Body of pancreas (tissue), 4 donors: ENCODE data around the gene TBC1D22B. TPM values are rescaled to one million over a fixed set of nuclear protein-coding genes. Genes with fewer than 3 reads are reported as not detected.

ENCODE experiments used
- ATAC-seq: fragments of 150-250 bp; one replicate; pipeline ENCODE4 v1.9.1; 2016
- DNase-seq, 4 donors: peaks; one replicate each; pipeline ENCODE4 v3.0.0-alpha.2; 2019
- H3K27ac ChIP-seq, 4 donors: fragments of 200-600 bp; sonication (generic); 1 replicate in 3 of 4; 2 replicates in 1 of 4; pipeline versions ENCODE4 v1.5.1 to v1.6.1; 2016 to 2019; ENCODE audit warnings: mild to moderate bottlenecking in 1 of 4, mixed read lengths in 1 of 4, moderate library complexity in 1 of 4
- H3K27me3 ChIP-seq, 2 donors: fragments of 200-600 bp; sonication (generic); one replicate each; pipeline ENCODE4 v1.6.0; 2016; ENCODE audit warnings: mild to moderate bottlenecking in 1 of 2
- H3K36me3 ChIP-seq, 2 donors: fragments of 200-600 bp; sonication (generic); replicated peaks in 1 of 2; 2 replicates each; pipeline ENCODE4 v1.5.1; 2016; ENCODE audit warnings: low read depth in 2 of 2; ENCODE audit not compliant: insufficient read depth in 1 of 2
- H3K4me1 ChIP-seq: fragments of 200-600 bp; sonication (generic); one replicate; pipeline ENCODE4 v1.6.0; 2016
- H3K4me3 ChIP-seq, 2 donors: fragments of 200-600 bp; sonication (generic); 1 replicate in 1 of 2; 2 replicates in 1 of 2; pipeline ENCODE4 v1.5.1; 2016 to 2019
- H3K9me3 ChIP-seq, 3 donors: fragments of 200-600 bp; sonication (generic); 1 replicate in 2 of 3; 2 replicates in 1 of 3; pipeline ENCODE4 v1.5.1; 2016
- CTCF ChIP-seq, 7 experiments: fragments of 450-650 bp in 4 of 7; fragments of 200-600 bp in 3 of 7; sonication (generic) in 3 of 7; IDR thresholded peaks; one replicate each; pipeline ENCODE4 v1.5.1; 2016 to 2019; ENCODE audit warnings: antibody characterized with exemption in 7 of 7
- POLR2A ChIP-seq, 3 donors: fragments of 450-650 bp; IDR thresholded peaks; one replicate each; pipeline ENCODE4 v1.6.1; 2016; ENCODE audit warnings: antibody characterized with exemption in 3 of 3, mild to moderate bottlenecking in 2 of 3
- WGBS, 2 donors: methylation state at CpG; one replicate each; pipeline ENCODE4 v1.1.5; 2017; 5-methylcytosine and 5-hydroxymethylcytosine counted together
- intact Hi-C: fragments of 100-400 bp; cut with DNase I; formaldehyde crosslinking; loops from one replicate; pipeline ENCODE4 v1.15.1; 2023
- total RNA-seq, 2 donors: library from RNA; depleted of rRNA; stranded (reverse); fragments of >200 nt; gene quantifications; one replicate each; pipeline ENCODE4 v1.1.0, GENCODE V29; 2016

The TBC1D22B gene
- total RNA-seq, 2 donors from 2014 or later, result 8.0 to 8.2 TPM

GRCh38 chr6:37351027-37351426 is 93.5 kb downstream of the TBC1D22B start:
- H3K27ac ChIP-seq, result no peak overlapping the region
- WGBS, 2 donors, result 71 to 79% methylated on average over 3 of the region's 3 CpGs
- ATAC-seq (no peak), DNase-seq (no peak)
- no peaks in the 10 kb centered on the region for H3K27me3 ChIP-seq
- H3K4me3 ChIP-seq, result no peak overlapping the region
- no peaks in the 10 kb centered on the region for H3K36me3 ChIP-seq
- TF ChIP-seq POLR2A (IDR thresholded peaks at IDR 0.05) (no peak), CTCF (IDR thresholded peaks at IDR 0.05) (no peak)
- intact Hi-C loops, result no loop called here
- H3K4me1 ChIP-seq, result peaks cover 10% of the 10 kb centered on the region
- no peaks in the 10 kb centered on the region for H3K9me3 ChIP-seq

GRCh38 chr6:37352384-37352783 is 94.8 kb downstream of the TBC1D22B start:
- intact Hi-C loops, result no loop called here
- peaks cover 10% of the 10 kb centered on the region for H3K4me1 ChIP-seq
- ATAC-seq (no peak), DNase-seq (no peak)
- no peak for TF ChIP-seq CTCF (IDR thresholded peaks at IDR 0.05)
- H3K4me3 ChIP-seq, result no peak overlapping the region
- WGBS, 2 donors, result 91 to 93% methylated on average over 3 of the region's 3 CpGs
- no peaks in the 10 kb centered on the region for H3K36me3 ChIP-seq
- no peaks in the 10 kb centered on the region for H3K27me3 ChIP-seq
- no peaks in the 10 kb centered on the region for H3K9me3 ChIP-seq
- H3K27ac ChIP-seq, result no peak overlapping the region

- Histone ChIP-seq H3K4me3 (peak within 1 kb of the TSS; percentile 78 to 97), H3K27me3 (no peaks in the 10 kb centered on the region), H3K27ac (peak within 1 kb of the TSS in 3 of 4 donors; percentile 33 to 52 (median 35)), H3K4me1 (peaks cover 10% of the 10 kb centered on the region), H3K36me3 (no peaks in the 10 kb centered on the region), H3K9me3 (no peaks in the 10 kb centered on the region)
- ATAC-seq (peak; percentile 99), DNase-seq (peak; percentile 90 to 96 (median 93))
- TF ChIP-seq CTCF (IDR thresholded peaks at IDR 0.05) (peak in 1 of 7 experiments; percentile 5), POLR2A (IDR thresholded peaks at IDR 0.05) (peak; percentile 9 to 67 (median 66))
- WGBS, 2 donors, result 1% methylated on average over 28 to 54 of the region's 54 CpGs
- intact Hi-C loops, result no loop called here
Measured at GRCh38 chr6:37353761-37354525, 96.4 kb downstream of the TBC1D22B start, which contains the start of gene RNF8. Gene RNF8, plus strand, starts transcription at chr6:37353983. Its CDS starts 182 bp downstream, at chr6:37354165.

GRCh38 chr6:37354526-37355384 is 97.2 kb downstream of the TBC1D22B start:
- Histone ChIP-seq H3K9me3 (no peaks in the 10 kb centered on the region), H3K4me3 (peak overlapping the region; percentile 78 to 97), H3K4me1 (peaks cover 10% of the 10 kb centered on the region), H3K27ac (peak overlapping the region in 2 of 4 donors; percentile 35 to 52), H3K36me3 (no peaks in the 10 kb centered on the region), H3K27me3 (no peaks in the 10 kb centered on the region)
- WGBS, 2 donors, result 4 to 5% methylated on average over 29 to 44 of the region's 44 CpGs
- intact Hi-C loops, result no loop called here
- no peak for TF ChIP-seq POLR2A (IDR thresholded peaks at IDR 0.05)
- DNase-seq (peak; percentile 8 to 28 (median 20)), ATAC-seq (peak; percentile 31)

- DNase-seq (no peak), ATAC-seq (no peak)
- H3K4me1 ChIP-seq, result peaks cover 10% of the 10 kb centered on the region
- no peaks in the 10 kb centered on the region for H3K9me3 ChIP-seq
- H3K4me3 ChIP-seq, result no peak overlapping the region
- no peaks in the 10 kb centered on the region for H3K36me3 ChIP-seq
- intact Hi-C loops, result no loop called here
- WGBS, 2 donors, result 19 to 35% methylated on average over 1 of the region's 1 CpG
- no peak for TF ChIP-seq CTCF (IDR thresholded peaks at IDR 0.05)
- no peak for TF ChIP-seq POLR2A (IDR thresholded peaks at IDR 0.05)
- no peaks in the 10 kb centered on the region for H3K27me3 ChIP-seq
- no peak overlapping the region for H3K27ac ChIP-seq
Measured at GRCh38 chr6:37357288-37357687, 99.7 kb downstream of the TBC1D22B start.
